ENCODE data around the gene ROBO3. TPM values are rescaled to one million over a fixed set of nuclear protein-coding genes. Genes with fewer than 3 reads are reported as not detected.
A peak's percentile ranks its signal among the peaks of the same experiment; 100 is the strongest.

ROBO3 gene
- polyA plus RNA-seq, 1 donor: 17.3 TPM

- Histone ChIP-seq H3K4me1 (ENCODE audit: control insufficient read depth, insufficient read depth, low read length) (peaks cover 4% of the 10 kb centered on the region), H3K27ac (ENCODE audit: low read length) (no peak overlapping the region), H3K4me3 (ENCODE audit: low read length) (no peak overlapping the region), H3K27me3 (ENCODE audit: control insufficient read depth, insufficient read depth, low read length) (peaks cover 98% of the 10 kb centered on the region), H3K9me3 (ENCODE audit: control insufficient read depth, low read depth, low read length) (no peaks in the 10 kb centered on the region), H3K36me3 (ENCODE audit: control insufficient read depth, insufficient read depth, low read length) (no peaks in the 10 kb centered on the region)
- DNase-seq: no peak
- WGBS (ENCODE audit: insufficient coverage, low lambda C conversion rate): no CpG with 5 or more reads among the region's 4 CpGs
Measured at GRCh38 chr11:124842305-124842704, 22.9 kb upstream of the ROBO3 start.

- H3K27ac ChIP-seq (ENCODE audit: low read length): no peak overlapping the region
- H3K9me3 ChIP-seq (ENCODE audit: control insufficient read depth, low read depth, low read length): no peaks in the 10 kb centered on the region
- H3K36me3 ChIP-seq (ENCODE audit: control insufficient read depth, insufficient read depth, low read length): no peaks in the 10 kb centered on the region
- DNase-seq: no peak
- no CpG with 5 or more reads among the region's 8 CpGs for WGBS (ENCODE audit: insufficient coverage, low lambda C conversion rate)
- no peak overlapping the region for H3K4me3 ChIP-seq (ENCODE audit: low read length)
- peaks cover 98% of the 10 kb centered on the region for H3K27me3 ChIP-seq (ENCODE audit: control insufficient read depth, insufficient read depth, low read length)
- H3K4me1 ChIP-seq (ENCODE audit: control insufficient read depth, insufficient read depth, low read length): peaks cover 4% of the 10 kb centered on the region
Measured at GRCh38 chr11:124843616-124843910, 21.7 kb upstream of the ROBO3 start.

GRCh38 chr11:124844664-124845079 lies 20.6 kb upstream of the ROBO3 start:
- peaks cover 96% of the 10 kb centered on the region for H3K27me3 ChIP-seq (ENCODE audit: control insufficient read depth, insufficient read depth, low read length)

GRCh38 chr11:124846070-124846673 lies 19.1 kb upstream of the ROBO3 start:
- Histone ChIP-seq H3K4me1 (ENCODE audit: control insufficient read depth, insufficient read depth, low read length) (no peaks in the 10 kb centered on the region), H3K27ac (ENCODE audit: low read length) (no peak overlapping the region), H3K4me3 (ENCODE audit: low read length) (no peak overlapping the region), H3K27me3 (ENCODE audit: control insufficient read depth, insufficient read depth, low read length) (peaks cover 87% of the 10 kb centered on the region), H3K9me3 (ENCODE audit: control insufficient read depth, low read depth, low read length) (no peaks in the 10 kb centered on the region), H3K36me3 (ENCODE audit: control insufficient read depth, insufficient read depth, low read length) (no peaks in the 10 kb centered on the region)
- no CpG with 5 or more reads among the region's 11 CpGs for WGBS (ENCODE audit: insufficient coverage, low lambda C conversion rate)
- no peak for DNase-seq

More at GRCh38 chr11:124844664-124845079, 20.6 kb upstream of the ROBO3 start:
- Histone ChIP-seq H3K4me3 (ENCODE audit: low read length) (no peak overlapping the region), H3K36me3 (ENCODE audit: control insufficient read depth, insufficient read depth, low read length) (no peaks in the 10 kb centered on the region), H3K27ac (ENCODE audit: low read length) (no peak overlapping the region), H3K4me1 (ENCODE audit: control insufficient read depth, insufficient read depth, low read length) (no peaks in the 10 kb centered on the region), H3K9me3 (ENCODE audit: control insufficient read depth, low read depth, low read length) (no peaks in the 10 kb centered on the region)
- no peak for DNase-seq
- no CpG with 5 or more reads among the region's 8 CpGs for WGBS (ENCODE audit: insufficient coverage, low lambda C conversion rate)

- no peaks in the 10 kb centered on the region for H3K9me3 ChIP-seq (ENCODE audit: control insufficient read depth, low read depth, low read length)
- no peak overlapping the region for H3K27ac ChIP-seq (ENCODE audit: low read length)
- no CpG with 5 or more reads among the region's 2 CpGs for WGBS (ENCODE audit: insufficient coverage, low lambda C conversion rate)
- H3K27me3 ChIP-seq (ENCODE audit: control insufficient read depth, insufficient read depth, low read length): peaks cover 65% of the 10 kb centered on the region
- H3K36me3 ChIP-seq (ENCODE audit: control insufficient read depth, insufficient read depth, low read length): no peaks in the 10 kb centered on the region
- H3K4me1 ChIP-seq (ENCODE audit: control insufficient read depth, insufficient read depth, low read length): peaks cover 6% of the 10 kb centered on the region
- DNase-seq: no peak
- no peak overlapping the region for H3K4me3 ChIP-seq (ENCODE audit: low read length)
Measured at GRCh38 chr11:124859171-124859570, 6.1 kb upstream of the ROBO3 start.

- Histone ChIP-seq H3K4me3 (ENCODE audit: low read length) (no peak overlapping the region), H3K36me3 (ENCODE audit: control insufficient read depth, insufficient read depth, low read length) (no peaks in the 10 kb centered on the region), H3K27me3 (ENCODE audit: control insufficient read depth, insufficient read depth, low read length) (peaks cover 79% of the 10 kb centered on the region), H3K27ac (ENCODE audit: low read length) (no peak overlapping the region), H3K4me1 (ENCODE audit: control insufficient read depth, insufficient read depth, low read length) (peaks cover 6% of the 10 kb centered on the region), H3K9me3 (ENCODE audit: control insufficient read depth, low read depth, low read length) (no peaks in the 10 kb centered on the region)
- no CpG with 5 or more reads among the region's 4 CpGs for WGBS (ENCODE audit: insufficient coverage, low lambda C conversion rate)
- DNase-seq: no peak
Measured at GRCh38 chr11:124861670-124862069, 3.6 kb upstream of the ROBO3 start.

GRCh38 chr11:124863137-124863825 lies 2.0 kb upstream of the ROBO3 start:
- H3K27ac ChIP-seq (ENCODE audit: low read length): no peak overlapping the region
- no CpG with 5 or more reads among the region's 31 CpGs for WGBS (ENCODE audit: insufficient coverage, low lambda C conversion rate)
- H3K4me3 ChIP-seq (ENCODE audit: low read length): no peak overlapping the region
- peak in 1 of 2 donors; percentile 29 for DNase-seq
- no peaks in the 10 kb centered on the region for H3K9me3 ChIP-seq (ENCODE audit: control insufficient read depth, low read depth, low read length)
- H3K4me1 ChIP-seq (ENCODE audit: control insufficient read depth, insufficient read depth, low read length): peaks cover 6% of the 10 kb centered on the region
- H3K36me3 ChIP-seq (ENCODE audit: control insufficient read depth, insufficient read depth, low read length): no peaks in the 10 kb centered on the region
- peaks cover 91% of the 10 kb centered on the region for H3K27me3 ChIP-seq (ENCODE audit: control insufficient read depth, insufficient read depth, low read length)

GRCh38 chr11:124863826-124864165 lies 1.4 kb upstream of the ROBO3 start:
- no peak overlapping the region for H3K4me3 ChIP-seq (ENCODE audit: low read length)
- no CpG with 5 or more reads among the region's 9 CpGs for WGBS (ENCODE audit: insufficient coverage, low lambda C conversion rate)
- peaks cover 95% of the 10 kb centered on the region for H3K27me3 ChIP-seq (ENCODE audit: control insufficient read depth, insufficient read depth, low read length)

GRCh38 chr11:124864176-124864891 lies 898 bp upstream of the ROBO3 start:
- no peak for DNase-seq
- Histone ChIP-seq H3K4me1 (ENCODE audit: control insufficient read depth, insufficient read depth, low read length) (peaks cover 6% of the 10 kb centered on the region), H3K9me3 (ENCODE audit: control insufficient read depth, low read depth, low read length) (no peaks in the 10 kb centered on the region), H3K27me3 (ENCODE audit: control insufficient read depth, insufficient read depth, low read length) (peaks cover 96% of the 10 kb centered on the region), H3K27ac (ENCODE audit: low read length) (no peak overlapping the region), H3K36me3 (ENCODE audit: control insufficient read depth, insufficient read depth, low read length) (no peaks in the 10 kb centered on the region), H3K4me3 (ENCODE audit: low read length) (no peak overlapping the region)
- WGBS (ENCODE audit: insufficient coverage, low lambda C conversion rate): no CpG with 5 or more reads among the region's 18 CpGs

More at GRCh38 chr11:124863826-124864165, 1.4 kb upstream of the ROBO3 start:
- Histone ChIP-seq H3K27ac (ENCODE audit: low read length) (no peak overlapping the region), H3K36me3 (ENCODE audit: control insufficient read depth, insufficient read depth, low read length) (no peaks in the 10 kb centered on the region), H3K9me3 (ENCODE audit: control insufficient read depth, low read depth, low read length) (no peaks in the 10 kb centered on the region), H3K4me1 (ENCODE audit: control insufficient read depth, insufficient read depth, low read length) (peaks cover 6% of the 10 kb centered on the region)
- DNase-seq: no peak

GRCh38 chr11:124864892-124865180 lies 396 bp upstream of the ROBO3 start:
- H3K27ac ChIP-seq (ENCODE audit: low read length): no peak overlapping the region
- H3K4me3 ChIP-seq (ENCODE audit: low read length): no peak overlapping the region
- WGBS (ENCODE audit: insufficient coverage, low lambda C conversion rate): no CpG with 5 or more reads among the region's 9 CpGs

More at GRCh38 chr11:124864892-124865180, 396 bp upstream of the ROBO3 start:
- Histone ChIP-seq H3K4me1 (ENCODE audit: control insufficient read depth, insufficient read depth, low read length) (peaks cover 6% of the 10 kb centered on the region), H3K9me3 (ENCODE audit: control insufficient read depth, low read depth, low read length) (no peaks in the 10 kb centered on the region), H3K36me3 (ENCODE audit: control insufficient read depth, insufficient read depth, low read length) (no peaks in the 10 kb centered on the region), H3K27me3 (ENCODE audit: control insufficient read depth, insufficient read depth, low read length) (peaks cover 98% of the 10 kb centered on the region)
- no peak for DNase-seq
